ENCODE results near the gene DAP3. TPM values are rescaled to one million over a fixed set of nuclear protein-coding genes. Genes with fewer than 3 reads are reported as not detected.

DAP3 gene
- total RNA-seq, 1 donor from 2014 or later, result 144 TPM

DNA sequence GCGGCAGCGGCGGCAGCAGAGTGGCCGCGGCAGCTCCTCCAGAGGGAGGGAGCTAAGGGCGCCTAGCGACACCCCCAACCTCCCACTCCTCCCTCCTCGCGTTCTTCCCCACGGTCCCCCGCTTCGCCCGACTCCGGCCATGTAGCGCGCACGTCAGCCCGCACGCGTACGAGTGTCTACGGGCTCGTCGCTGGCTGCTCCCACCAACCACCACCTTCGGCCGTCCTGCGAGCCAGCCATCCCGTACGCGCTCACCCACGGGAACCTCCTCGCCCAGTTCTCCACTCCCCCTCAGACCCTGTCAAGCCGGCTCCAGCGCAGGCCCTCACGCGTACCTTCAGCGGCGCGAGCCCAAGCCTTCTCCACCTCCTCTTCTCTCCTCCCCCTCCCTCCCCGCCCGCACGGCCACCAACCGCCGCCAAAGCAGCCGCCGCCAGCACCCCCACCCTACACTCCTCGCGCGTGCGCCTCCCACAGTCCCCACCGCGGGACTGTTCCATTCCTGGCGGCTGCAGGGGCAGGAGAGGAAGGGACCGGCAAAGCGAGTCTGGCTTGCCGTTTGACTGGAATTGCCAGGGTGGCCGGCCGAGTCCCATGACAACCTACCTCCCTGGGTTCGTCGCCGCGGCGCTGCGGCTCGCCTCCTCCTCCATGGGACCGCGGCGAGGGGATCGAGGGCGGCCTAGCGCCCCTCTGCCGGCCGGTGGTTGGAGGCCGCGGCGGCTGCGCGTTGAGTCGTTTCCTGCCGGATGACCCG lies 389 bp upstream of the DAP3 start, which contains the start of gene YY1AP1:
TSS of gene YY1AP1 (minus strand) at position 451 of the 757 bp plus-strand sequence. CDS start 8,338 bp downstream, outside the sequence.
- H3K36me3 Mint-ChIP-seq (ENCODE audit: low read depth), result peaks cover 44% of the 10 kb centered on the region
- peak within 1 kb of the TSS; percentile 94 for H3K27ac Mint-ChIP-seq

GRCh38 chr1:155691992-155692528 lies 3.2 kb downstream of the DAP3 start:
- peaks cover 45% of the 10 kb centered on the region for H3K4me1 Mint-ChIP-seq
- ATAC-seq (ENCODE audit: low read depth), result no peak
- POLR2A ChIA-PET, result no interaction called here
- H3K4me3 Mint-ChIP-seq, result no peak overlapping the region
- no peak overlapping the region for H3K27ac Mint-ChIP-seq
- H3K27me3 Mint-ChIP-seq, result no peaks in the 10 kb centered on the region
- CTCF ChIA-PET, result no interaction called here
- H3K36me3 Mint-ChIP-seq (ENCODE audit: low read depth), result peaks cover 34% of the 10 kb centered on the region
- intact Hi-C loops (cut with micrococcal nuclease), result no loop called here
- no peak for TF ChIP-seq CTCF (IDR thresholded peaks at IDR 0.05)
- H3K9me3 Mint-ChIP-seq, result no peaks in the 10 kb centered on the region
- DNase-seq, result no peak

More for the DNA sequence above, 389 bp upstream of the DAP3 start, which contains the start of gene YY1AP1:
- ATAC-seq (ENCODE audit: low read depth) (peak; percentile 85), DNase-seq (peak; percentile 92)
- intact Hi-C loops (cut with micrococcal nuclease), result loop anchor here (1.0 to 2.0 kb wide), 2 partner anchors 56 to 169 kb away; partner anchors contain the start of gene GON4L
- ChIA-PET POLR2A (interaction anchor here (0.5 to 1.0 kb wide), 3 partner anchors 279 to 1742 kb away, joined by 3 read pairs; partner anchors contain the start of genes CLK2 and DENND4B), CTCF (no interaction called here)
- peaks cover 60% of the 10 kb centered on the region for H3K4me1 Mint-ChIP-seq
- no peaks in the 10 kb centered on the region for H3K9me3 Mint-ChIP-seq
- TF ChIP-seq CTCF (IDR thresholded peaks at IDR 0.05), result no peak
- no peaks in the 10 kb centered on the region for H3K27me3 Mint-ChIP-seq
- peak within 1 kb of the TSS; percentile 98 for H3K4me3 Mint-ChIP-seq

GRCh38 chr1:155694167-155694566 lies 5.3 kb downstream of the DAP3 start:
- no peak for ATAC-seq (ENCODE audit: low read depth)

DNA sequence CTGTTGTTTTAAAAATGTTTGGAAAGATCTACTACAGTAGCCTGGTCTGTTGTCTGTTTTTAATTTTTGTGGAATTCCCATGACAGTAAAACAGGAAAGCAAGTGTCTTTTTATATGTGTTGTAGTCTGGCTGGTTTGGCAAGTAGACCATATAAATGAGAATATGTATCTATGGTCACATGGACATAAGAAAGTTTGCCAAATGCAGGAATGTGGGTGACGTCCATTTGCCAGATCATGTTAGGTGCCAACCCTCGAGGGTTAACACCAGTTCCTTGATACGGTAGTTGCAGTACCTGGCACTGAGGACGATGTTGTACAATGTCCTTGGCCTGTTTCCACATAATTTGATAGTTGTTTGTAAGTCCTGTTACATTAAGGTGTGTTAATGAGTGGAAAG lies 6.2 kb downstream of the DAP3 start:
- TF ChIP-seq CTCF (IDR thresholded peaks at IDR 0.05), result no peak
- Mint-ChIP-seq H3K27me3 (no peaks in the 10 kb centered on the region), H3K9me3 (no peaks in the 10 kb centered on the region), H3K4me1 (peaks cover 42% of the 10 kb centered on the region), H3K4me3 (no peak overlapping the region), H3K36me3 (ENCODE audit: low read depth) (peaks cover 28% of the 10 kb centered on the region), H3K27ac (no peak overlapping the region)
- ATAC-seq (ENCODE audit: low read depth), result no peak
- POLR2A ChIA-PET, result no interaction called here
- CTCF ChIA-PET, result no interaction called here
- intact Hi-C loops (cut with micrococcal nuclease), result no loop called here
- no peak for DNase-seq

More at GRCh38 chr1:155694167-155694566, 5.3 kb downstream of the DAP3 start:
- POLR2A ChIA-PET, result no interaction called here
- no peak overlapping the region for H3K4me3 Mint-ChIP-seq
- intact Hi-C loops (cut with micrococcal nuclease), result no loop called here
- no peaks in the 10 kb centered on the region for H3K27me3 Mint-ChIP-seq
- H3K27ac Mint-ChIP-seq, result no peak overlapping the region
- no peaks in the 10 kb centered on the region for H3K9me3 Mint-ChIP-seq
- H3K36me3 Mint-ChIP-seq (ENCODE audit: low read depth), result peaks cover 31% of the 10 kb centered on the region
- peaks cover 48% of the 10 kb centered on the region for H3K4me1 Mint-ChIP-seq
- TF ChIP-seq CTCF (IDR thresholded peaks at IDR 0.05), result no peak
- no peak for DNase-seq
- CTCF ChIA-PET, result no interaction called here

GRCh38 chr1:155695608-155696007 lies 6.7 kb downstream of the DAP3 start:
- H3K4me3 Mint-ChIP-seq, result no peak overlapping the region
- no peaks in the 10 kb centered on the region for H3K27me3 Mint-ChIP-seq
- no peak for DNase-seq
- ChIA-PET POLR2A (no interaction called here), CTCF (interaction anchor here (0.7 kb wide), 1 partner anchor 34 kb away, joined by 3 read pairs; no protein-coding TSS in a partner anchor)
- peaks cover 28% of the 10 kb centered on the region for H3K36me3 Mint-ChIP-seq (ENCODE audit: low read depth)
- TF ChIP-seq CTCF (IDR thresholded peaks at IDR 0.05), result no peak
- ATAC-seq (ENCODE audit: low read depth), result no peak
- H3K4me1 Mint-ChIP-seq, result peaks cover 40% of the 10 kb centered on the region
- H3K9me3 Mint-ChIP-seq, result no peaks in the 10 kb centered on the region
- H3K27ac Mint-ChIP-seq, result no peak overlapping the region
- intact Hi-C loops (cut with micrococcal nuclease), result no loop called here
